K562 (cell line): ENCODE results near the gene NFIC. TPM values are rescaled to one million over a fixed set of nuclear protein-coding genes. Genes with fewer than 3 reads are reported as not detected.

Experiments
- CAMTA2 ChIP-seq: fragments of 250-450 bp; sonication (Bioruptor Pico); conservative IDR thresholded peaks from 2 replicates; pipeline ENCODE4 v1.5.1; 2022
- CBFA2T2 ChIP-seq: fragments of 450-650 bp; conservative IDR thresholded peaks from 2 replicates; pipeline ENCODE4 v1.6.1; 2017; ENCODE audit warnings: mild to moderate bottlenecking
- CHD1 ChIP-seq: fragments of 200-600 bp; sonication (generic); IDR thresholded peaks from one replicate; pipeline ENCODE4 v1.6.1; 2012; ENCODE audit warnings: mild to moderate bottlenecking, moderate library complexity, low read length, inconsistent platforms
- DLX4 ChIP-seq: fragments of 250-450 bp; sonication (Bioruptor Pico); IDR thresholded peaks from 2 replicates; pipeline ENCODE4 v1.6.1; 2021; ENCODE audit warnings: mild to moderate bottlenecking
- E4F1 ChIP-seq: fragments of 250-450 bp; sonication (Bioruptor Pico); IDR thresholded peaks from 2 replicates; pipeline ENCODE4 v1.5.0; 2021; ENCODE audit warnings: mild to moderate bottlenecking, borderline replicate concordance
- EGR1 ChIP-seq: fragments of 450-650 bp; conservative IDR thresholded peaks from 2 replicates; pipeline ENCODE4 v1.6.1; 2017; ENCODE audit warnings: mild to moderate bottlenecking
- FOXJ2 ChIP-seq: fragments of 200-800 bp; sonication (Bioruptor generic); IDR thresholded peaks from 2 replicates; pipeline ENCODE4 v1.6.1; 2016; ENCODE audit warnings: missing genetic modification characterization, missing compliant biosample characterization
- FUS ChIP-seq: fragments of 200-400 bp; formaldehyde crosslinking; optimal IDR thresholded peaks from 2 replicates; pipeline ENCODE3; 2017; ENCODE audit warnings: low read depth, low read length
- PCBP1 ChIP-seq: fragments of 200-400 bp; formaldehyde crosslinking; IDR thresholded peaks from 2 replicates; pipeline ENCODE4 v1.6.1; 2018; ENCODE audit warnings: mild to moderate bottlenecking, low read depth, low read length; ENCODE audit not compliant: poor library complexity, severe bottlenecking
- POU5F1 ChIP-seq: fragments of 150-350 bp; IDR thresholded peaks from 2 replicates; pipeline ENCODE4 v1.6.1; 2014; ENCODE audit warnings: borderline replicate concordance, low read length, low read depth, mild to moderate bottlenecking; ENCODE audit not compliant: partially characterized antibody
- RBFOX2 ChIP-seq: fragments of 200-400 bp; formaldehyde crosslinking; IDR thresholded peaks from 2 replicates; pipeline ENCODE4 v1.6.1; 2017; ENCODE audit warnings: low read depth, mild to moderate bottlenecking, low read length, moderate library complexity
- SMAD2 ChIP-seq: fragments of 150-350 bp; IDR thresholded peaks from 2 replicates; pipeline ENCODE4 v1.6.1; 2014; ENCODE audit warnings: low read depth, mild to moderate bottlenecking, low read length
- SMARCE1 ChIP-seq: fragments of 450-650 bp; IDR thresholded peaks from 2 replicates; pipeline ENCODE4 v1.7.1; 2016; ENCODE audit warnings: mild to moderate bottlenecking
- STAG1 ChIP-seq: sonication (generic); formaldehyde crosslinking; IDR thresholded peaks from 2 replicates; pipeline ENCODE4 v1.5.0; 2020; ENCODE audit warnings: missing genetic modification reagents, borderline replicate concordance
- SUPT5H ChIP-seq: fragments of 450-650 bp; IDR thresholded peaks from 2 replicates; pipeline ENCODE4 v1.6.1; 2016
- USF2 ChIP-seq: sonication (generic); formaldehyde crosslinking; IDR thresholded peaks from 2 replicates; pipeline ENCODE4 v1.5.0; 2020; ENCODE audit warnings: missing genetic modification reagents
- ZBTB12 ChIP-seq: fragments of 250-450 bp; sonication (Bioruptor Pico); IDR thresholded peaks from 2 replicates; pipeline ENCODE4 v1.4.0; 2020
- ZNF589 ChIP-seq: fragments of 200-800 bp; sonication (Bioruptor generic); IDR thresholded peaks from 2 replicates; pipeline ENCODE4 v1.6.1; 2016; ENCODE audit warnings: low read depth, missing genetic modification characterization, missing compliant biosample characterization
- polyA plus RNA-seq, 8 experiments: library from polyadenylated mRNA; depleted of rRNA in 4 of 8; stranded (reverse) in 5 of 8; unstranded in 3 of 8; fragments of >200 nt; fragmentation: Nextera tagmentation in 2 of 8; fragmentation: Illumina TruSeq in 1 of 8; extraction: Ambion mirVana in 2 of 8; extraction: Trizol in 1 of 8; gene quantifications; 2 replicates each; pipeline versions ENCODE4 v1.2.1 to v1.2.3, GENCODE V29; 2011 to 2014; ENCODE audit warnings: inconsistent platforms in 1 of 8, missing spikeins in 1 of 8
- total RNA-seq, 7 experiments: library from RNA; depleted of rRNA in 6 of 7; stranded (reverse); fragments of >200 nt in 6 of 7; fragmentation: Illumina TruSeq in 2 of 7; extraction: Trizol in 2 of 7; gene quantifications; 2 replicates each; pipeline versions ENCODE4 v1.2.1 to v1.2.3, GENCODE V29; 2011 to 2021; ENCODE audit warnings: low replicate concordance in 1 of 7

The NFIC gene
- total and polyA plus RNA-seq, 9 of the 15 experiments (the other 6 are each of a cell fraction or from before 2014, with no cell fraction given): 0.71 to 62.1 (median 6.9) TPM

GRCh38 chr19:3366753-3367627 lies 607 bp downstream of the NFIC start (continued):
- no peak for TF ChIP-seq SMAD2
- peak; percentile 81 for TF ChIP-seq RBFOX2
- TF ChIP-seq SUPT5H: 0 out of 2 replicates have a peak, but pooled peaks have one; percentile 41
- no peak for TF ChIP-seq FUS
- no peak for TF ChIP-seq FOXJ2 (tag)
- no peak for TF ChIP-seq POU5F1
- TF ChIP-seq CBFA2T2: 0 out of 2 replicates have a peak, but pooled peaks have one; percentile 18
- TF ChIP-seq CAMTA2: no peak
- peak; percentile 45 for TF ChIP-seq CHD1
- peak; percentile 98 for TF ChIP-seq PCBP1
- TF ChIP-seq EGR1: peak; percentile 60
- peak; percentile 38; the same call in 1 of the 2 replicates for TF ChIP-seq E4F1 (CRISPR knock-in tag)
- no peak for TF ChIP-seq DLX4 (CRISPR knock-in tag)
- TF ChIP-seq ZBTB12 (CRISPR knock-in tag): no peak
- TF ChIP-seq STAG1 (CRISPR knock-in tag): no peak
- TF ChIP-seq USF2 (CRISPR knock-in tag): peak; percentile 76; the same call in 1 of the 2 replicates
- TF ChIP-seq ZNF589 (CRISPR knock-in tag): 0 out of 2 replicates have a peak, but pooled peaks have one; percentile 29
- 0 out of 2 replicates have a peak, but pooled peaks have one; percentile 31 for TF ChIP-seq SMARCE1
